HL-60/S4 treated with phorbol 12-myristate 13-acetate at 8.2 ng/mL for 4 days and 3 days (cell line): ENCODE results near the gene ARL8B.

Experiments used
- in situ Hi-C: fragments of 300-500 bp; cut with MboI; formaldehyde crosslinking; loops from 2 replicates; pipeline ENCODE4 v1.15.0; 2022; ENCODE audit warnings: low sequenced_read_pairs

Gene ARL8B

GRCh38 chr3:5205165-5205941, 83.3 kb downstream of the ARL8B start:
- in situ Hi-C loops: no loop called here

GRCh38 chr3:5210926-5211325, 88.8 kb downstream of the ARL8B start:
- in situ Hi-C loops: no loop called here

- in situ Hi-C loops: no loop called here
These were observed 90.8 kb downstream of the ARL8B start for GRCh38 chr3:5212628-5213573.

GRCh38 chr3:5213574-5213966, 91.5 kb downstream of the ARL8B start:
- in situ Hi-C loops: no loop called here

GRCh38 chr3:5214352-5214751, 92.3 kb downstream of the ARL8B start:
- in situ Hi-C loops: no loop called here

- in situ Hi-C loops: no loop called here
These were observed 95.9 kb downstream of the ARL8B start for GRCh38 chr3:5217824-5218595.

GRCh38 chr3:5218815-5219214, 96.7 kb downstream of the ARL8B start:
- in situ Hi-C loops: no loop called here

GRCh38 chr3:5219216-5219615, 97.1 kb downstream of the ARL8B start:
- in situ Hi-C loops: no loop called here

GRCh38 chr3:5220193-5220592, 98.1 kb downstream of the ARL8B start:
- in situ Hi-C loops: no loop called here

GRCh38 chr3:5220667-5221431, 98.8 kb downstream of the ARL8B start:
- in situ Hi-C loops: no loop called here

GRCh38 chr3:5221701-5222100, 99.6 kb downstream of the ARL8B start:
- in situ Hi-C loops: no loop called here

GRCh38 chr3:5222283-5223005, 100.4 kb downstream of the ARL8B start:
- in situ Hi-C loops: no loop called here

GRCh38 chr3:5226783-5227182, 104.7 kb downstream of the ARL8B start:
- in situ Hi-C loops: no loop called here

- in situ Hi-C loops: no loop called here
These were observed 105.7 kb downstream of the ARL8B start for GRCh38 chr3:5227812-5228211.

GRCh38 chr3:5229414-5229813, 107.3 kb downstream of the ARL8B start:
- in situ Hi-C loops: no loop called here
